GM12878 (cell line): ENCODE results near the gene FER1L5. TPM values are rescaled to one million over a fixed set of nuclear protein-coding genes. Genes with fewer than 3 reads are reported as not detected.

ENCODE experiments used
- ATAC-seq: fragments of 200-7000 bp; cut with Tn5 transposase; 3 replicates; pipeline ENCODE4 v1.9.1; 2020; ENCODE audit warnings: mild to moderate bottlenecking, moderate library complexity
- BruUV-seq: library from RNA; stranded (reverse); fragments of 400-500 nt; replicated peaks from 2 replicates; lab custom pipeline; 2021; lab: Mats Ljungman, UMichigan
- CTCF ChIA-PET: fragments of 300-600 bp; sonication (Branson Sonifier 250); formaldehyde crosslinking; extraction: SDS; loops from one replicate; lab custom pipeline; 2021; ENCODE audit warnings: inconsistent platforms; lab: Yijun Ruan, JAX
- POLR2A ChIA-PET: fragments of 350-600 bp; formaldehyde crosslinking; extraction: SDS; loops from one replicate; lab custom pipeline; 2021; ENCODE audit warnings: inconsistent platforms; lab: Charles Lee
- RAD21 ChIA-PET: fragments of 300-600 bp; sonication (Branson Sonifier 250); formaldehyde crosslinking; loops from one replicate; lab custom pipeline; 2023; ENCODE audit warnings: antibody characterized with exemption; ENCODE audit not compliant: unreplicated experiment; lab: Charles Lee
- SMC1A ChIA-PET: fragments of 300-600 bp; sonication (Branson Sonifier 250); formaldehyde crosslinking; loops from one replicate; lab custom pipeline; 2023; ENCODE audit not compliant: unreplicated experiment, uncharacterized antibody; lab: Charles Lee
- DNase-seq: peaks from one replicate; pipeline ENCODE4 v3.0.0-alpha.2; 2011; ENCODE audit warnings: low read depth, low spot score
- FAIRE-seq: peaks from 3 replicates; lab custom pipeline; 2011; peaks lifted over from hg19 to GRCh38; lab: Jason Lieb, UNC
- H2AFZ ChIP-seq: 2 replicates; pipeline ENCODE4 v1.6.0; 2011; ENCODE audit warnings: low read depth, low read length, control low read depth; ENCODE audit not compliant: control insufficient read depth
- H3K27ac ChIP-seq: 2 replicates; pipeline ENCODE4 v1.5.1; 2011; ENCODE audit warnings: control low read depth; ENCODE audit not compliant: control insufficient read depth, insufficient read depth
- H3K27me3 ChIP-seq, 2 experiments: replicated peaks in 1 of 2; 2 replicates each; pipeline versions ENCODE4 v1.6.0 to v1.6.1; 2011; ENCODE audit warnings: low read length in 1 of 2; ENCODE audit not compliant: control insufficient read depth in 2 of 2, insufficient read depth in 2 of 2
- H3K36me3 ChIP-seq, 2 experiments: 2 replicates each; pipeline ENCODE4 v1.5.1; 2011; ENCODE audit warnings: low read length in 1 of 2; ENCODE audit not compliant: control insufficient read depth in 2 of 2, insufficient read depth in 2 of 2
- H3K4me1 ChIP-seq: 2 replicates; pipeline ENCODE4 v1.6.1; 2011; ENCODE audit warnings: mild to moderate bottlenecking, low read length, moderate library complexity, mixed read lengths; ENCODE audit not compliant: control insufficient read depth, insufficient read depth
- H3K4me2 ChIP-seq: 2 replicates; pipeline ENCODE4 v1.6.0; 2011; ENCODE audit warnings: control low read depth; ENCODE audit not compliant: control insufficient read depth, insufficient read depth
- H3K4me3 ChIP-seq: fragments of 200-600 bp; sonication (generic); 2 replicates; pipeline ENCODE4 v1.5.1; 2016
- H3K79me2 ChIP-seq: 2 replicates; pipeline ENCODE4 v1.6.0; 2011; ENCODE audit warnings: low read length; ENCODE audit not compliant: control insufficient read depth, insufficient read depth
- H3K9ac ChIP-seq: 2 replicates; pipeline ENCODE4 v1.8.0; 2011; ENCODE audit warnings: low read length, control low read depth, mixed read lengths; ENCODE audit not compliant: control insufficient read depth, insufficient read depth
- H3K9me3 ChIP-seq: replicated peaks from 3 replicates; pipeline ENCODE4 v1.5.1; 2011; ENCODE audit warnings: mild to moderate bottlenecking, low read length; ENCODE audit not compliant: control insufficient read depth, insufficient read depth
- H4K20me1 ChIP-seq: 2 replicates; pipeline ENCODE4 v1.6.0; 2011; ENCODE audit not compliant: control insufficient read depth, insufficient read depth
- EP300 ChIP-seq, 2 experiments: fragments of 150-350 bp in 1 of 2; IDR thresholded peaks; 2 replicates each; pipeline ENCODE4 v1.6.1; 2011 to 2012; ENCODE audit warnings: low read depth in 2 of 2, low read length in 2 of 2, borderline replicate concordance in 1 of 2, improper control_type of control experiment in 1 of 2, inconsistent platforms in 1 of 2; ENCODE audit not compliant: control insufficient read depth in 1 of 2
- NKRF ChIP-seq: fragments of 450-650 bp; conservative IDR thresholded peaks from 2 replicates; pipeline ENCODE4 v1.6.1; 2017; ENCODE audit warnings: mild to moderate bottlenecking, moderate library complexity
- NR2C1 ChIP-seq: fragments of 450-650 bp; IDR thresholded peaks from 2 replicates; pipeline ENCODE4 v1.6.1; 2017; ENCODE audit warnings: antibody characterized with exemption, mild to moderate bottlenecking, moderate library complexity
- POLR2AphosphoS2 ChIP-seq: IDR thresholded peaks from 2 replicates; pipeline ENCODE4 v1.6.1; 2011; ENCODE audit warnings: low read depth, mild to moderate bottlenecking, low read length, improper control_type of control experiment, moderate library complexity
- POLR2AphosphoS5 ChIP-seq: IDR thresholded peaks from 2 replicates; pipeline ENCODE4 v1.6.1; 2011; ENCODE audit warnings: mild to moderate bottlenecking, low read length, inconsistent platforms
- RB1 ChIP-seq: fragments of 450-650 bp; formaldehyde crosslinking; IDR thresholded peaks from 2 replicates; pipeline ENCODE4 v1.6.1; 2017; ENCODE audit warnings: mild to moderate bottlenecking, borderline replicate concordance
- SKIL ChIP-seq: fragments of 450-650 bp; IDR thresholded peaks from 2 replicates; pipeline ENCODE4 v1.6.1; 2017; ENCODE audit warnings: mild to moderate bottlenecking, low read depth, inconsistent platforms; ENCODE audit not compliant: poor library complexity, severe bottlenecking
- TAF1 ChIP-seq: IDR thresholded peaks from 2 replicates; pipeline ENCODE4 v1.6.1; 2011; ENCODE audit warnings: mild to moderate bottlenecking, low read depth, low read length, borderline replicate concordance
- USF1 ChIP-seq: IDR thresholded peaks from 2 replicates; pipeline ENCODE4 v1.6.1; 2011; ENCODE audit warnings: borderline replicate concordance, low read depth, mild to moderate bottlenecking, moderate library complexity, mixed read lengths, low read length; ENCODE audit not compliant: insufficient read depth; ENCODE audit errors: extremely low read length
- ZSCAN29 ChIP-seq: fragments of 450-650 bp; IDR thresholded peaks from 2 replicates; pipeline ENCODE4 v1.6.1; 2017; ENCODE audit warnings: mild to moderate bottlenecking, moderate library complexity
- WGBS: methylation state at CpG from one replicate; pipeline ENCODE4 v1.1.6; 2016; ENCODE audit warnings: low lambda C conversion rate; ENCODE audit not compliant: insufficient replicate concordance, insufficient coverage; ENCODE audit errors: missing lambda C conversion rate; 5-methylcytosine and 5-hydroxymethylcytosine counted together
- in situ Hi-C: fragments of 300-500 bp; cut with MboI; formaldehyde crosslinking; loops from 9 replicates; pipeline ENCODE4 v1.14.3; 2018; ENCODE audit warnings: mixed read lengths
- intact Hi-C: fragments of 100-400 bp; cut with micrococcal nuclease; formaldehyde crosslinking; loops from one replicate; pipeline ENCODE4 v1.14.2; 2022; ENCODE audit not compliant: unreplicated experiment
- polyA plus RNA-seq, 11 experiments: library from polyadenylated mRNA; depleted of rRNA in 4 of 11; unstranded in 6 of 11; stranded (reverse) in 5 of 11; fragments of >200 nt; fragmentation: Nextera tagmentation in 4 of 11; fragmentation: Illumina TruSeq in 1 of 11; extraction: Ambion mirVana in 4 of 11; extraction: Trizol in 1 of 11; gene quantifications; 1 replicate in 1 of 11; 2 replicates in 10 of 11; pipeline versions ENCODE4 v1.2.1 to v1.2.3, GENCODE V29; 2011 to 2016; ENCODE audit warnings: inconsistent platforms in 2 of 11, missing spikeins in 2 of 11, low read depth in 1 of 11
- total RNA-seq, 4 experiments: library from RNA; depleted of rRNA in 3 of 4; stranded (reverse); fragments of >200 nt in 3 of 4; fragmentation: Illumina TruSeq in 1 of 4; extraction: Trizol in 1 of 4; gene quantifications; 2 replicates each; pipeline versions ENCODE4 v1.2.1 to v1.2.3, GENCODE V29; 2013 to 2021

The FER1L5 gene
- total and polyA plus RNA-seq, 10 of the 15 experiments (the other 5 are each of a cell fraction or from before 2014, with no cell fraction given) = not detected

- TF ChIP-seq NKRF (0 out of 2 replicates have a peak, but pooled peaks have one; percentile 25), USF1 (no peak), POLR2AphosphoS2 (no peak; the same call in 1 of the 2 replicates), NR2C1 (peak; percentile 11; the same call in 1 of the 2 replicates), TAF1 (peak; percentile 16; the same call in 1 of the 2 replicates), ZSCAN29 (no peak), RB1 (no peak; the same call in 1 of the 2 replicates), POLR2AphosphoS5 (peak; percentile 48), SKIL (peak; percentile 39), EP300 (IDR thresholded peaks at IDR 0.05; ENCODE audit: borderline replicate concordance in 1 of 2, control insufficient read depth in 1 of 2, low read depth in 2 of 2, low read length in 2 of 2) (peak in 1 of 2 experiments; percentile 4; a peak in 1 of 4 replicates)
- WGBS = under 1% methylated on average over 33 of the region's 50 CpGs
- DNase-seq (peak; percentile 21), ATAC-seq (peak; percentile 88), FAIRE-seq (peak; percentile 52)
- CTCF ChIA-PET = interaction anchor here (0.6 to 3.1 kb wide), 6 partner anchors 84 to 475 kb away, joined by 3 to 25 read pairs (median 3); partner anchors contain the start of gene CNNM4
- Histone ChIP-seq H2AFZ (peak overlapping the region; percentile 98), H3K27me3 (no peaks in the 10 kb centered on the region), H3K27ac (peak overlapping the region; percentile 84), H3K36me3 (peaks cover 0 to 4% of the 10 kb centered on the region in 2 experiments; a peak in 2 of 4 replicates), H3K9me3 (no peaks in the 10 kb centered on the region), H3K4me3 (peak overlapping the region; percentile 89), H4K20me1 (no peaks in the 10 kb centered on the region), H3K4me2 (peak overlapping the region; percentile 78), H3K9ac (peak overlapping the region; percentile 94), H3K4me1 (no peaks in the 10 kb centered on the region; the same call in 1 of the 2 replicates), H3K79me2 (peaks cover 28% of the 10 kb centered on the region)
- RAD21 ChIA-PET = interaction anchor here (1.0 to 2.3 kb wide), 6 partner anchors 109 to 179 kb away, joined by 3 to 12 read pairs (median 4); partner anchors contain the start of genes CNNM3 and CNNM4
- POLR2A ChIA-PET = interaction anchor here (0.5 to 2.3 kb wide), 9 partner anchors 9 to 370 kb away, joined by 3 to 10 read pairs (median 5); no protein-coding TSS in a partner anchor
- intact Hi-C loops (loop anchor here (1.0 to 5.0 kb wide), 3 partner anchors 123 to 230 kb away; partner anchors contain the start of gene CNNM4), in situ Hi-C loops (no loop called here)
- SMC1A ChIA-PET = interaction anchor here (0.8 to 1.5 kb wide), 2 partner anchors 126 to 180 kb away, joined by 3 to 10 read pairs; no protein-coding TSS in a partner anchor
- no TSS peak for BruUV-seq
These were observed 5.0 kb upstream of the FER1L5 start for GRCh38 chr2:96637385-96638143.
